NCI-H1694 (cell line): Measurements from ENCODE around the gene LNX1.

ENCODE experiments used
- DNase-seq: peaks from one replicate; lab custom pipeline; 2025; lab: John Stamatoyannopoulos, UW

LNX1 gene

GRCh38 chr4:53598901-53599300 is 7.6 kb upstream of the LNX1 start:
- DNase-seq: no peak

- DNase-seq: no peak
Measured at GRCh38 chr4:53598483-53598882, 7.2 kb upstream of the LNX1 start.

GRCh38 chr4:53596901-53597300 is 5.6 kb upstream of the LNX1 start:
- DNase-seq: no peak

- no peak for DNase-seq
Measured at GRCh38 chr4:53595834-53596233, 4.5 kb upstream of the LNX1 start.

- no peak for DNase-seq
Measured at GRCh38 chr4:53595204-53595603, 3.9 kb upstream of the LNX1 start.

GRCh38 chr4:53593765-53594164 is 2.5 kb upstream of the LNX1 start:
- no peak for DNase-seq

GRCh38 chr4:53592686-53593501 is 1.6 kb upstream of the LNX1 start:
- DNase-seq: no peak

GRCh38 chr4:53592122-53592521 is 836 bp upstream of the LNX1 start:
- no peak for DNase-seq

- DNase-seq: no peak
Measured at GRCh38 chr4:53590187-53590586, 1.1 kb downstream of the LNX1 start.

GRCh38 chr4:53589511-53589910 is 1.8 kb downstream of the LNX1 start:
- DNase-seq: no peak

- DNase-seq: no peak
Measured at GRCh38 chr4:53587135-53587534, 4.2 kb downstream of the LNX1 start.

GRCh38 chr4:53586121-53586816 is 5.0 kb downstream of the LNX1 start:
- DNase-seq: no peak

- DNase-seq: no peak
Measured at GRCh38 chr4:53584658-53585057, 6.6 kb downstream of the LNX1 start.

GRCh38 chr4:53583513-53583912 is 7.8 kb downstream of the LNX1 start:
- DNase-seq: no peak

GRCh38 chr4:53582194-53582593 is 9.1 kb downstream of the LNX1 start:
- no peak for DNase-seq

- no peak for DNase-seq
Measured at GRCh38 chr4:53580274-53580673, 11.0 kb downstream of the LNX1 start.

GRCh38 chr4:53579826-53580225 is 11.5 kb downstream of the LNX1 start:
- DNase-seq: no peak

- DNase-seq: no peak
Measured at GRCh38 chr4:53576676-53577372, 14.5 kb downstream of the LNX1 start.

- no peak for DNase-seq
Measured at GRCh38 chr4:53576071-53576617, 15.1 kb downstream of the LNX1 start.

- no peak for DNase-seq
Measured at GRCh38 chr4:53575552-53575951, 15.7 kb downstream of the LNX1 start.

- no peak for DNase-seq
Measured at GRCh38 chr4:53574528-53574927, 16.8 kb downstream of the LNX1 start.

GRCh38 chr4:53573696-53574095 is 17.6 kb downstream of the LNX1 start:
- no peak for DNase-seq

- DNase-seq: no peak
Measured at GRCh38 chr4:53572600-53572994, 18.7 kb downstream of the LNX1 start.
